LoVo (cell line): ENCODE data around the gene MAP3K9.
"Not testable (repeated sequence)": the region's sequence is repeated elsewhere in the genome, so short reads cannot be mapped to it uniquely, and the experiment has no call there.

ENCODE experiments used
- DNase-seq: peaks from one replicate; pipeline ENCODE4 v3.0.0-alpha.2; 2016; ENCODE audit warnings: low spot score

Gene MAP3K9

DNA sequence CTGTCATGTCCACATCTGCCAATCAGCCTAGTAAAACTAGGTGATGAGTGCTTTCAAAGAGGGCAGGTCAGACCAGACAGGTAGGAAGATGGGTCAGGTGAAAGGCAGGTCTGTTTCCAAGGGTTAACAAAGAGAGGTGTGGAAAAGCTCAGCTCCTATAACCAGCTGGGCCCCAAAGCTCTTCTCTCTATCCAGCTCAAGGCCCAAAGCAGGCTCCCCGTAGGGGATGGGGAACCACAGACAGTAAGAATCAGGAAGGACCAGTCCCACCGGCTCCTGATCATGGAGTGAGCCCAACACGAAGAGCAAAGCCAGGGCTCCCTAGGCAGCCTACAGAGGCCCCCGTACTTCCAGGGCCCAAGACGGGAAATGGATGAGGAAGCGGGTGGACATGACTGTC, 84.4 kb downstream of the MAP3K9 start:
- no peak for DNase-seq

DNA sequence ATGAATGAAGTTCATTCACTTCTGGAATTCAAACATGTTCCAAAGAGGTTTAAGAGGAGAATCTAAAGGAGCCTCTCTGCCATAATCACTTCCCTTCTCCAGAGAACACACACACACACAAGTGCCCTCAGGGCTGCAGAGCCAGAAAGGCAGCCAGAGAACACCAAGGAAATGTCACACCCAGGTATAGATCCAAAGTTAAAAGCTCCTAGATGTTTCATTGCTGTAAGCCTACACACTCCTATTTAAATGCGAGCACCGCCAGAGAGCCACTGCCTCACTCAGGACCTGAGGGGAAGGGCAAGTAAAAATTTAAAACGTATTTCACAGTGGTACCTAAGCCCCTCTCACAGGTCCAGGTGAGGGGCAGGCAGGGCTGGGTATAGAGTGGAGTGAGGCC, 85.2 kb downstream of the MAP3K9 start:
- no peak for DNase-seq

DNA sequence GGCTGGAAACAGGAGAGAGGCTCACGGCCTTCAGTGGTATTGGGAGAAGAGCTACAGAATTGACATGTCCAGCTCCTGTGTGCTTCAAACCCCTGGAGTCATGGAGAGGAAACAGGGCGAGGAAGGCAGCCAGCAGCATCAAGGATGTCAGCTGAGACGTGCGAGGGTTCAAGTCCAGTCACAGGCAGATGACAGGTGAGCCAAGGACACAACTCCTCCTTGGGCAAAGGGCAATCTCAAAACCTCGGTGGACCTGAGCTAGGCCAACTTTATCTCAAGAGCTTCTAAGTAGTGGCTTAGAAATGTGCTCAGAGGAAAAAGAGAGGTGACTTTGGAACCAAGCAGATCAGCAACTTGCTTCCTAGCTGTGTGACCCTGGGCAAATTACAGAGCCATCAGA, 86.0 kb downstream of the MAP3K9 start:
- no peak for DNase-seq

DNA sequence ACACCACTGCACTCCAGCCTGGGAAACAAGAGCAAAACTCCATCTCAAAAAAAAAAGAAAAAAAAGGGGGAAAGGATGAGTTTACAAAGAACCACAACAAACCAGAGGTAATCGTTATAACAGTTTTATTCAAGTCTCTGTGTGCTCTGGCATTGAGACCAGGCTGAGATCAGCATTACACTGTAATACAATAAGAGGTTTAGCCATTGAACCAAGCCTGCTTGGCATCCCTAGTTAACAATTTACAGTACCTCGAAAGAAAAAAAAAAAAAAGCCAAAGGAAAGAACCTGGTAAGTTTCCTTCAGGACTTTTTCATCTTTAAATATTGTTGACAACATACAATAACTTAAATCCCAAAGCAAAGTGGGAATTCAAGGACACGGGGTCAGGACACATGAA, 86.9 kb downstream of the MAP3K9 start:
- no peak for DNase-seq

GRCh38 chr14:70721542-70721941, 87.8 kb downstream of the MAP3K9 start:
- DNase-seq, result no peak

GRCh38 chr14:70718383-70719118, 90.8 kb downstream of the MAP3K9 start:
- peak; percentile 79 for DNase-seq

GRCh38 chr14:70716958-70717357, 92.4 kb downstream of the MAP3K9 start:
- peak; percentile 80 for DNase-seq

DNA sequence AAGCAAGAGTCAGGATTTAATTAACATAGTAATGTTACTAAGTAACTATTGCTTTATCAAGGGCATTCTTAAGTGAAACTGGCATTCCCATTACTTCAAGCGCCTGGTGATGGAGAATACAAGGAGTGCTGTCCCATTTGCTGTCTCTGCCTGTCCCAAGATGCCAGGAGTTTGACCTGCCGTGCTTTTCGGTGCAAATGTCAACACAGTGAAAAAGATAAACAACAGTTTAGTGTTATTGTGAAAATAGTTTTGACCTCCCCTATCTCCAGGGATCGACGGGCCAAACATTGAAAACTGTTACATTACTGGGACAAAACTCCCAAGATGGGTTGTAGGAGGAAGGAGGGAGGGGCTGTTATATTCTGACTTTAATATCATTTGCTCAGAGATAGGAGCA, 92.8 kb downstream of the MAP3K9 start:
- DNase-seq, result no peak

- peak; percentile 58 for DNase-seq
Observed at GRCh38 chr14:70714055-70714550, 95.2 kb downstream of the MAP3K9 start.

GRCh38 chr14:70713511-70713916, 95.8 kb downstream of the MAP3K9 start:
- no peak for DNase-seq

- no peak for DNase-seq
Observed at GRCh38 chr14:70713096-70713495, 96.2 kb downstream of the MAP3K9 start.

GRCh38 chr14:70711451-70711850, 97.9 kb downstream of the MAP3K9 start:
- DNase-seq, result no peak

GRCh38 chr14:70709726-70710382, 99.5 kb downstream of the MAP3K9 start:
- no peak for DNase-seq

DNA sequence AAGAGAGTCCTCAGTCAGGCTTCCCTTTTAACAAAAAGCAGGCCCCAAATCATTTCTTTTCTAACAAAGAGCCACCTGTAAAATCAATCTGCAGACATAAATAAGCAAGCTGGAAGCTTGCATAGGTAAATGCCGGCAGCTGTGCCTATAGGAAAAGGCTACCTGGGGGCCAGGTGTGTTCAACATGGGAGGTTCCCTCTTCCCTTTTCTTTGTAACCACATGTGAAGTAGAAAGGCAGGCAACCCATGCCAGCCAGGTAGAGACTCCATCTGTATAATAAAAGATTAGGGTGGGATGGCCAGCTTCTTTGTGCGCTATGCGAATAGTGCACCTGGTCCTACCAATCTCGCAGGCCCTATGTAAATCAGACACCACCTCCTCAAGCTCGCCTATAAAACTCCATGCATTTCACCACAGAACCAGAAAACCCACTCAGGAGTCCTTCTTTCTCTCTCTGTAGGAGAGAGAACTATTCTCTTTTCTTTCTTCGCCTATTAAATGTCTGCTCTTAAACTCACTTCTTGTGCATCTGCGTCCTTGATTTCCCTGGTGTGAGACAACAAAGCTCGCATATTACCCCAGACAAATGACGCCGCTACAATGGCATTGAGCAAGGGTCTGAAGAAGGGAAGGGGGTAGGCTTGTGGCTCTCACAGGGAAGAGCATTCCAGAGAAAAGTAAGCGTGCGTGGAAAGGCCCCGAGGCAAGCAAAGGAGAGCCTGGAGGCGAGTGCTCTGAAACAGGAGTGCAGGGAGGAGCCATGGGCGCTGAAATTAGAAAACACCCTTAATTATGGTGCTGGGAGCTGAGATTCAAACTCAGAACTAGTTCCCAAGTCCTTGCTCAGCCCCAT, 100.4 kb downstream of the MAP3K9 start:
- DNase-seq, result no peak

DNA sequence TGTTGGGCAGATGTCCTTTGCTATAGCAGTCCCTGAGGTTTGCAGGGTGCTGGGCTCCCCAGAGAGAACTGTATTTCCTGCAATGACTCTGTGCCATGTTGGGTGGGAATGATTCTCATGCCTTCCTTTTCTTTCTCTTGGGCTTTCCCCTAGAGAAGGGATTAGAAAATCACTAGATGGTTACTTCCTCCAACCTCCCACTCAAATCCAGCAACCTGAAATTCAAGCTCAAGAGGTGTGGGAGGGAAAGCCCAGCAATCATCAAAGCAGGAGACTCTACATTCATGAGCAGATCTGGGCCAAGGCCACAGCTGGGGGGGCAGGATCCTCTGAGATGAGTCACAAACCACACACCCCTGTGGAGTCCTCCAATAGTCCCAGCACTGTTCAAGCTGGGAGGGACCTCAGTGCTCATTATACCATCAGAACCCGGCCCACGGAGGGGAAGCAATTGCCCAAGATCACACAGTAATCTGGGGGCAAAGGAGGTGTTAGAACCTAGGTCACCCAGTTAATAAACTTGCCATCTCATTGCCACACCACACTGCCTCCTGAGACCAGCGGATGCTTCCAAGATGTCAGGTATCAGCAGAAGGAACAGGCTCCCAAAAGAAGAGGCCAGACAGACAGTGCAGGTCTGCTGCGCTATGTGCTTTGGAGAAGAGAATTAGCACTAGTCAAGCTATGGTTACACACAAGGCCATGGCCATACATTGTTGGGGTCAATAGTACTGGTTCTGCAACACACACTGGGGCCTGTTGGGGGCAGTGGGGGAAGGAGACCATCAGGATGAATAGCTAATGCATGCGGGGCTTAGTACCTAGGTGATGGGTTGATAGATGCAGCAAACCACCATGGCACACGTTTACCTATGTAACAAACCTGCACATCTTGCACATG, 101.9 kb downstream of the MAP3K9 start:
- peak; percentile 75 for DNase-seq

- no peak for DNase-seq
Observed at GRCh38 chr14:70706177-70706576, 103.1 kb downstream of the MAP3K9 start.

GRCh38 chr14:70704960-70705359, 104.4 kb downstream of the MAP3K9 start:
- DNase-seq, result no peak

- not testable (repeated sequence) for DNase-seq
Observed at GRCh38 chr14:70703621-70704168, 105.6 kb downstream of the MAP3K9 start.

DNA sequence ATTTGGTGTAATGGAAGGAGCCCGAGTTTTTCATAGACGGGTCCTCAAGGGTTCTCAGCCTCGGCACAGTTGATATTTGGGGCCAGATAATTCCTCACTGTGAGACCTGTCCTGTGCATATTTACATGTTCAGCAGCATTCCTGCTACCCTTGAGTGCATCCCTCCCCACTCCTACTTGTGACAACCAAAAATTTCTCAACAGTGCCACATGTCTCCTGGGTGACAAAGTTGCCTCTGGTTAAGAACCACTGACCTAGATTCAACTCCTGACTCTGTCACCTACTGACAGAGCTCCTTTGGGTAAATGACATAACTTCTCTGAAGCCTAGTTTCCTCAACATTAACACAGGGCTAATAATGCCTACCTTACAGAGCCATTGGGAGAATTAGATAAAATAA, 107.2 kb downstream of the MAP3K9 start:
- DNase-seq, result no peak

DNA sequence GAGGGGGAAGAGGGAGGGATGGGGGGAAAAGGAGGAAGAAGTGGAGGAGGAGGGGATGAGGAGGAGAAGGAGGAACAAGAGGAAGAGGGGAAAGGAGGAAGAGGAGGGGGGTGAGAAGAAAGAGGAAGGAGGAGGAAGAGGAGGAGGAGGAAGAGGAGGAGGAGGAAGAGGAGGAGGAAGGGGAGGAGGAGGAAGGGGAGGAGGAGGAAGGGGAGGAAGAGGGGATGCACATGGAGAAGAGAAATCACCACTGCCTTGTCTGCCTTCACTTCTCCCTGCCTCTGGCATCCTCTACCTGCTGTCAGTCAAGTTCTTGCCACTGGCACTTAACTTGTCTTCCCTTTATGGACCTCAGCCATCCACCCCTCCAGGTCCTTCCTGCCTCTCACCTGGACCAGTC, 107.7 kb downstream of the MAP3K9 start:
- DNase-seq, result no peak

DNA sequence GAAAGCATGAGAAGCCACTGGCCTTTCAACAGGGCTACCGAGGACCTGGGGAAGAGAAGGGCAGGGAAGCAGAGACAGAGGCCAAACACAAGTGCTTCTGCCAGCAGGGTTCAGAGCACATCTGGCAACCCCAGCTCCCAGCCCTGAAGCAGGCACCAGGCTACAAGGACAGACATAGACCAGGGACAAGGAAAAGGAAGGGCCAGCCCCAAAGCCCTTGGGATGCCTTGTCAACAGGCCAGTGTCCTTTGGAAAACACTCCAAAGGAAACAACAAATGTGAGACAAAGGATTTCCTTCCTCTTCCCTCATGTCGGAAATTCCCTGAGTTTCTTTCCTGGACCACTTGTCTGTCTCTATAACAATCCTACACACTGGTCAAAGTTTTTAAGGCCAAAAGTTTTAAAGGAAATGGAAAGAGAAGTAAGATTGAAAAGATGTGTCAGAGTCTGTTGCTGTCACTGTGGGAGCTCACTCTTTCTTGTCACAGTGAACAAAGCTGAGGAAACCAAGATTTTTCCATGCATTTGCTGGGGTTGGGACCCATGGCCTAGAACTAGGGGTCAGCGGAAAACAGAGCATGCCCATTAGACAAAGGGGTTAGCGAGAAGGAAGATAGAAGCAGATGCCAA, 108.2 kb downstream of the MAP3K9 start:
- no peak for DNase-seq
